Endothelial cell of umbilical vein (primary cell): ENCODE measurements around the gene TNPO1. TPM values are rescaled to one million over a fixed set of nuclear protein-coding genes. Genes with fewer than 3 reads are reported as not detected.
A peak's percentile ranks its signal among the peaks of the same experiment; 100 is the strongest.

Experiments
- BruUV-seq: library from RNA; stranded (reverse); fragments of 400-500 nt; replicated peaks from 2 replicates; lab custom pipeline; 2021; lab: Mats Ljungman, UMichigan
- CTCF ChIA-PET: fragments of 300-600, 350-600 bp; sonication (Branson Sonifier 250); formaldehyde crosslinking; loops from one replicate; lab custom pipeline; 2021; ENCODE audit warnings: antibody characterized with exemption, inconsistent platforms; lab: Charles Lee
- POLR2A ChIA-PET: fragments of 300-600, 350-600 bp; sonication (Branson Sonifier 250); formaldehyde crosslinking; loops from one replicate; lab custom pipeline; 2021; ENCODE audit warnings: antibody characterized with exemption, inconsistent platforms; lab: Charles Lee
- DNase-seq: peaks from one replicate; pipeline ENCODE4 v3.0.0-alpha.2; 2011; ENCODE audit warnings: low read depth, low spot score
- FAIRE-seq: peaks from 2 replicates; lab custom pipeline; 2011; peaks lifted over from hg19 to GRCh38; lab: Jason Lieb, UNC
- H2AFZ ChIP-seq: 2 replicates; pipeline ENCODE4 v1.6.0; 2012; ENCODE audit warnings: low read depth, low read length, control low read depth, inconsistent platforms
- H3K27ac ChIP-seq: 2 replicates; pipeline ENCODE4 v1.5.1; 2011; ENCODE audit warnings: low read depth, mild to moderate bottlenecking, control low read depth, low read length, moderate library complexity; ENCODE audit not compliant: insufficient read depth
- H3K27me3 ChIP-seq, 2 experiments: 2 replicates each; pipeline versions ENCODE4 v1.6.0 to v1.6.1; 2011; ENCODE audit warnings: low read length in 2 of 2, mixed read lengths in 1 of 2; ENCODE audit not compliant: control insufficient read depth in 2 of 2, insufficient read depth in 2 of 2
- H3K36me3 ChIP-seq, 2 experiments: 2 replicates in 1 of 2; 3 replicates in 1 of 2; pipeline ENCODE4 v1.5.1; 2011; ENCODE audit warnings: low read length in 2 of 2, mild to moderate bottlenecking in 1 of 2, moderate library complexity in 1 of 2; ENCODE audit not compliant: control insufficient read depth in 2 of 2, insufficient read depth in 2 of 2; ENCODE audit errors: extremely low read depth in 1 of 2
- H3K4me1 ChIP-seq: 3 replicates; pipeline ENCODE4 v1.5.1; 2011; ENCODE audit warnings: mild to moderate bottlenecking, low read length; ENCODE audit not compliant: control insufficient read depth, insufficient read depth; ENCODE audit errors: extremely low read depth
- H3K4me2 ChIP-seq: 2 replicates; pipeline ENCODE4 v1.6.1; 2011; ENCODE audit warnings: low read length, control low read depth, mixed read lengths; ENCODE audit not compliant: insufficient read depth
- H3K4me3 ChIP-seq, 3 experiments: fragments of 200-600 bp in 1 of 3; sonication (generic), shearing (Covaris generic) in 1 of 3; replicated peaks in 1 of 3; 2 replicates each; pipeline ENCODE4 v1.5.1; 2011 to 2016; ENCODE audit warnings: control low read depth in 3 of 3, low read length in 3 of 3, mild to moderate bottlenecking in 2 of 3, inconsistent platforms in 1 of 3, low read depth in 1 of 3, moderate library complexity in 1 of 3; ENCODE audit not compliant: insufficient read depth in 1 of 3
- H3K79me2 ChIP-seq: 2 replicates; pipeline ENCODE4 v1.6.0; 2012; ENCODE audit warnings: low read length, inconsistent platforms; ENCODE audit not compliant: control insufficient read depth, insufficient read depth
- H3K9ac ChIP-seq: replicated peaks from 2 replicates; pipeline ENCODE3; 2011; ENCODE audit warnings: low read length, control low read depth; ENCODE audit not compliant: insufficient read depth; ENCODE audit errors: extremely low read depth
- H3K9me1 ChIP-seq: replicated peaks from 3 replicates; pipeline ENCODE4 v1.6.0; 2011; ENCODE audit warnings: mild to moderate bottlenecking, low read length; ENCODE audit not compliant: control insufficient read depth, insufficient read depth; ENCODE audit errors: extremely low read depth
- H3K9me3 ChIP-seq: replicated peaks from 2 replicates; pipeline ENCODE4 v1.5.1; 2012; ENCODE audit warnings: low read length, inconsistent platforms; ENCODE audit not compliant: control insufficient read depth, insufficient read depth
- H4K20me1 ChIP-seq: replicated peaks from 2 replicates; pipeline ENCODE3; 2011; ENCODE audit warnings: mild to moderate bottlenecking, low read length; ENCODE audit not compliant: control insufficient read depth, insufficient read depth; ENCODE audit errors: extremely low read depth
- EZH2 ChIP-seq: IDR thresholded peaks from 2 replicates; pipeline ENCODE4 v1.6.1; 2012; ENCODE audit warnings: borderline replicate concordance, low read depth, mild to moderate bottlenecking, moderate library complexity, low read length, inconsistent platforms; ENCODE audit not compliant: severe bottlenecking
- FOS ChIP-seq: IDR thresholded peaks from 2 replicates; pipeline ENCODE4 v1.6.1; 2011; ENCODE audit warnings: mild to moderate bottlenecking, low read length, moderate library complexity, borderline replicate concordance; ENCODE audit not compliant: insufficient read depth
- GATA2 ChIP-seq: IDR thresholded peaks from 2 replicates; pipeline ENCODE4 v1.7.0; 2011; ENCODE audit warnings: low read depth, mild to moderate bottlenecking, moderate library complexity, mixed read lengths, low read length; ENCODE audit not compliant: insufficient read length, insufficient read depth
- JUN ChIP-seq: IDR thresholded peaks from 2 replicates; pipeline ENCODE4 v1.6.1; 2011; ENCODE audit warnings: borderline replicate concordance, low read depth; ENCODE audit not compliant: insufficient read length, insufficient read depth
- MYC ChIP-seq: IDR thresholded peaks from one replicate; pipeline ENCODE4 v1.6.1; 2011; ENCODE audit warnings: mild to moderate bottlenecking, low read depth, low read length
- POLR2A ChIP-seq: IDR thresholded peaks from 2 replicates; pipeline ENCODE4 v1.6.1; 2012; ENCODE audit warnings: low read depth, mild to moderate bottlenecking, control low read depth, low read length
- POLR2AphosphoS5 ChIP-seq: IDR thresholded peaks from 2 replicates; pipeline ENCODE4 v1.6.1; 2012; ENCODE audit warnings: low read depth, mild to moderate bottlenecking, control low read depth, low read length, moderate library complexity; ENCODE audit not compliant: insufficient read depth
- dilution Hi-C: fragments of 300-500 bp; cut with MboI; formaldehyde crosslinking; loops from one replicate; pipeline ENCODE4 v1.15.0; 2019; ENCODE audit warnings: low sequenced_read_pairs; ENCODE audit not compliant: extremely low pct_ligation_motif_present
- intact Hi-C: fragments of 100-400 bp; cut with micrococcal nuclease; formaldehyde crosslinking; loops from one replicate; pipeline ENCODE4 v1.10.0; 2022
- polyA plus RNA-seq, 4 experiments: library from polyadenylated mRNA; depleted of rRNA in 3 of 4; stranded (reverse) in 3 of 4; unstranded in 1 of 4; fragments of >200 nt; gene quantifications; 2 replicates each; pipeline versions ENCODE4 v1.2.1 to v1.2.3, GENCODE V29; 2011 to 2012; ENCODE audit warnings: missing spikeins in 1 of 4
- total RNA-seq: library from RNA; stranded (reverse); gene quantifications from 2 replicates; pipeline ENCODE4 v1.2.3, GENCODE V29; 2021
- TF ChIP-seq, protein P1 (sequence below): IDR thresholded peaks from 2 replicates; pipeline ENCODE4 v1.6.1; 2011; ENCODE audit not compliant: insufficient read depth, insufficient read length
- TF ChIP-seq, protein P2 (sequence below), 2 donors: IDR thresholded peaks; 1 replicate in 1 of 2; 2 replicates in 1 of 2; pipeline ENCODE4 v1.5.1; 2011; ENCODE audit warnings: low read length in 2 of 2, mild to moderate bottlenecking in 2 of 2, moderate library complexity in 2 of 2, control low read depth in 1 of 2, inconsistent platforms in 1 of 2, low read depth in 1 of 2; ENCODE audit not compliant: insufficient read depth in 1 of 2; ENCODE audit errors: extremely low read depth in 1 of 2

TNPO1 gene
- total and polyA plus RNA-seq, 2 donors (not counting 3 experiments of a cell fraction or from before 2014, with no cell fraction given): 65.6 to 298 TPM

DNA sequence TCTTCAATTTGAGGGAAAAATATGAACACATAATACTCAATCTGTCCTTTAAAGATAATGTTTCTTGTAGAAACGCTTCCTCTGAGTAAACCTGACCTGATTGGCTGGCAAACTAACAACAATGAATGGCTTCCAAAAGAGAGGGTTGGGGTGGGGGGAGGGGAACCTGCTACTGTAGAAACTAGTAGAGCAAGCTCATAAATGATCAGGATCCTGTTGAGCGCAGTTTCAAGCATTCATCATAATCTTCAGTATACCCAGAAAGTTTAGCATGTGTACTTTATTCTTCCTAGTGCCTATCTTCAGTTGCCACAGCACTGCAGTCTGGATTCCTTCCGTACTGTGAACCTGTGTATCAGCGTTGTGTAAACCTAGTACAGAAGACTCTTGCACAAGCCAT lies 76.4 kb downstream of the TNPO1 start:
- Histone ChIP-seq H3K9ac (no peak overlapping the region), H3K79me2 (peaks cover 62% of the 10 kb centered on the region), H4K20me1 (peaks cover 2% of the 10 kb centered on the region), H3K4me2 (no peak overlapping the region), H3K9me3 (no peaks in the 10 kb centered on the region), H3K27me3 (no peaks in the 10 kb centered on the region), H3K36me3 (peaks cover 22 to 55% of the 10 kb centered on the region in 2 experiments), H3K4me3 (no peak overlapping the region), H3K27ac (no peak overlapping the region), H3K9me1 (no peaks in the 10 kb centered on the region), H3K4me1 (no peaks in the 10 kb centered on the region), H2AFZ (no peak overlapping the region)
- dilution Hi-C loops (no loop called here), intact Hi-C loops (no loop called here)
- FAIRE-seq (no peak), DNase-seq (no peak)
- peak; percentile 5 for TF ChIP-seq POLR2AphosphoS5
- TF ChIP-seq, protein P1, sequence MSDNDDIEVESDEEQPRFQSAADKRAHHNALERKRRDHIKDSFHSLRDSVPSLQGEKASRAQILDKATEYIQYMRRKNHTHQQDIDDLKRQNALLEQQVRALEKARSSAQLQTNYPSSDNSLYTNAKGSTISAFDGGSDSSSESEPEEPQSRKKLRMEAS: no peak
- ChIA-PET CTCF (no interaction called here), POLR2A (no interaction called here)
- no TSS peak for BruUV-seq

DNA sequence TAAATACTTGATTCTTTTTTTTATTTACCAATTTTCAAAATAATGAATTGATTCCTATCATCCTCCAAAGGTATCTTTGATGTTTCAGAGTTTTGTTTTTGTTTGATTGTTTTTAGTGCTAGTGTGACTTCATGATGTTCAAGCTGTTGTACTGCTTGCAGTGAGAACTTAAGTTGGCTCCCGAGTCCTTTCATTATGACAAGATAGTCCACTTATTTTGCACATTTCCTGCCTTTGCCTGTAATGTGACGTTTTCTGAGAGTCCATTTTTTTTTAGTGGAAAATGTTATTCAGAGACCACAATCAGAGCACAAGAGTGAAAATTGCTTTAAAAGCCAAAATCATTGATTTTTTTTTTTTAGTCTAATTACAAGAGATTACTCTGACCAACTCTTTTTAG lies 79.3 kb downstream of the TNPO1 start:
- H3K4me3 ChIP-seq: no peak overlapping the region
- DNase-seq (no peak), FAIRE-seq (no peak)
- peaks cover 52% of the 10 kb centered on the region for H3K79me2 ChIP-seq
- dilution Hi-C loops (no loop called here), intact Hi-C loops (no loop called here)
- peaks cover 17 to 65% of the 10 kb centered on the region in 2 experiments for H3K36me3 ChIP-seq
- ChIA-PET CTCF (no interaction called here), POLR2A (no interaction called here)
- TF ChIP-seq POLR2AphosphoS5: no peak
- TF ChIP-seq, protein P2, sequence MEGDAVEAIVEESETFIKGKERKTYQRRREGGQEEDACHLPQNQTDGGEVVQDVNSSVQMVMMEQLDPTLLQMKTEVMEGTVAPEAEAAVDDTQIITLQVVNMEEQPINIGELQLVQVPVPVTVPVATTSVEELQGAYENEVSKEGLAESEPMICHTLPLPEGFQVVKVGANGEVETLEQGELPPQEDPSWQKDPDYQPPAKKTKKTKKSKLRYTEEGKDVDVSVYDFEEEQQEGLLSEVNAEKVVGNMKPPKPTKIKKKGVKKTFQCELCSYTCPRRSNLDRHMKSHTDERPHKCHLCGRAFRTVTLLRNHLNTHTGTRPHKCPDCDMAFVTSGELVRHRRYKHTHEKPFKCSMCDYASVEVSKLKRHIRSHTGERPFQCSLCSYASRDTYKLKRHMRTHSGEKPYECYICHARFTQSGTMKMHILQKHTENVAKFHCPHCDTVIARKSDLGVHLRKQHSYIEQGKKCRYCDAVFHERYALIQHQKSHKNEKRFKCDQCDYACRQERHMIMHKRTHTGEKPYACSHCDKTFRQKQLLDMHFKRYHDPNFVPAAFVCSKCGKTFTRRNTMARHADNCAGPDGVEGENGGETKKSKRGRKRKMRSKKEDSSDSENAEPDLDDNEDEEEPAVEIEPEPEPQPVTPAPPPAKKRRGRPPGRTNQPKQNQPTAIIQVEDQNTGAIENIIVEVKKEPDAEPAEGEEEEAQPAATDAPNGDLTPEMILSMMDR (IDR thresholded peaks at IDR 0.05; ENCODE audit: extremely low read depth in 1 of 2, insufficient read depth in 1 of 2, low read depth in 1 of 2, low read length in 2 of 2): no peak
- TF ChIP-seq MYC: no peak
- TF ChIP-seq POLR2A: no peak
- TF ChIP-seq FOS: no peak
- no peak for TF ChIP-seq EZH2
- TF ChIP-seq JUN: no peak
- no peak for TF ChIP-seq GATA2
- TF ChIP-seq, protein P1: no peak
- no peaks in the 10 kb centered on the region for H3K9me3 ChIP-seq
- no TSS peak for BruUV-seq
- H3K9me1 ChIP-seq: no peaks in the 10 kb centered on the region
- H4K20me1 ChIP-seq: peaks cover 5% of the 10 kb centered on the region
- H3K27me3 ChIP-seq: no peaks in the 10 kb centered on the region
- no peak overlapping the region for H2AFZ ChIP-seq
- no peaks in the 10 kb centered on the region for H3K4me1 ChIP-seq
- no peak overlapping the region for H3K9ac ChIP-seq
- no peak overlapping the region for H3K4me2 ChIP-seq
- H3K27ac ChIP-seq: no peak overlapping the region
